Stimulated activated CD4-positive, alpha-beta T cell treated with anti-CD3 and anti-CD28 coated beads, Interleukin-1b, Interleukin-23, amount 100 ng/mL, for 1 hour (primary cell): Measurements from ENCODE around the gene TFCP2L1.
"Not testable (repeated sequence)": the region's sequence is repeated elsewhere in the genome, so short reads cannot be mapped to it uniquely, and the experiment has no call there.

ENCODE experiments used
- DNase-seq, 2 donors: peaks; one replicate each; pipeline ENCODE4 v3.0.0-alpha.2; 2020; ENCODE audit warnings: low read depth in 2 of 2

Gene TFCP2L1

GRCh38 chr2:121284463-121285449 is at the start of gene TFCP2L1:
TFCP2L1 (minus strand) TSS chr2:121285202; CDS start chr2:121285109, 93 bp downstream.
- no peak for DNase-seq

GRCh38 chr2:121333834-121334558 is 49.0 kb upstream of the TFCP2L1 start:
- no peak for DNase-seq

DNA sequence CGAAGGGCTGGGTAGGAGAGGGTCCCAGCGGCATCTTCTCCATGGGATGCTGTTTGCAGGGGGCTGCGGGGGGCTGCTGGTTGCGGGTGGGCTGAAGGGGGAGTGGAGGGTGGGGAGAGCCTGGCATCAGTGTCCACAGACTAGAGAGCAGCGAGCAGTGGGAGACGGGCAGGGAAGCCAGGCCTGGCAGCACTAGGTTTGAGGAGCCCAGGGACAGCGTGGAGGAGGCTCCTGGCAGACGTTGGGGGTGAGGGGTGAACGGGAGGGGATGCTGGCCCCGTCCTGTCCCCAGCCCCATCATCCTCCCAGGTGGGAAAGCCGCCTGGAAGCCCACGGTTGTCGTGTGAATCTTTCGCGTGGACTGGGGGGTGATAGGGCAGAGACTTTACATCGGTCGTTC is 48.2 kb upstream of the TFCP2L1 start:
- no peak for DNase-seq

DNA sequence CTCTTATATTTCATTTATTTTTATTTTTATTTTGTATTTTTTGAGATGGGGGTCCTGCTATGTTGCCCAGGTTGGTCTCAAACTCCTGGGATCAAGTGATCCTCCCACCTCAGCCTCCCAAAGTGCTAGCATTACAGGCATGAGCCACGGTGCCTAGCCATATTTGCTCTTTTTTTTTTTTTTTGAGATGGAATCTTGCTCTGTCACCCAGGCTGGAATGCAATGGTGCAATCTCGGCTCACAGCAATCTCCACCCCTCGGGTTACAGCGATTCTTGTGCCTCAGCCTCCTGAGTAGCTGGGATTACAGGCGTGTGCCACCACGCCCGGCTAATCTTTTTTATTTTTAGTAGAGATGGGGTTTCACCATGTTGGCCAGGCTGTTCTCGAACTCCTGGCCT is 46.3 kb upstream of the TFCP2L1 start:
- DNase-seq, result not testable (repeated sequence)

DNA sequence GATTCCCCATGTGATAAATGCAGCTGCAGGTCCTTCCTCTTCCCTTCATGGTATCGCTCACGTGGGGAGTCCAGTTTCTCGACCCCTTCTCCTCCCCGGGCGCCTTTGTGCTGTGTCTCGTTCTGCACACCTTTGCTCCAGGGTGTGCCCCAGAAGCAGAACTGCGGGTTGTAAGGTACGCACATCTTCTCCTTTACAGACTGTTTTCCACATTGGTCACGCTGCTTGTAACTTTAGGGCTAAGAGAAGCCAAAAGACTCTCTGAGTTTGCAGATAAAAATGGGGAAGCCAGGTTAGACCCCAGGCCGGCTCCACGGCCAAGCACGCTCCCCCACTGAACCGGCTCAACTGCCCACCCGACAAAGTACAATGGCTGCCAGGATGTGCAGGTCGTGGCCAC is 45.9 kb upstream of the TFCP2L1 start:
- DNase-seq, result no peak

- DNase-seq, result no peak
Observed at GRCh38 chr2:121329786-121330185, 44.8 kb upstream of the TFCP2L1 start.

- no peak for DNase-seq
Observed at GRCh38 chr2:121326628-121327027, 41.6 kb upstream of the TFCP2L1 start.

GRCh38 chr2:121324601-121325000 is 39.6 kb upstream of the TFCP2L1 start:
- no peak for DNase-seq

DNA sequence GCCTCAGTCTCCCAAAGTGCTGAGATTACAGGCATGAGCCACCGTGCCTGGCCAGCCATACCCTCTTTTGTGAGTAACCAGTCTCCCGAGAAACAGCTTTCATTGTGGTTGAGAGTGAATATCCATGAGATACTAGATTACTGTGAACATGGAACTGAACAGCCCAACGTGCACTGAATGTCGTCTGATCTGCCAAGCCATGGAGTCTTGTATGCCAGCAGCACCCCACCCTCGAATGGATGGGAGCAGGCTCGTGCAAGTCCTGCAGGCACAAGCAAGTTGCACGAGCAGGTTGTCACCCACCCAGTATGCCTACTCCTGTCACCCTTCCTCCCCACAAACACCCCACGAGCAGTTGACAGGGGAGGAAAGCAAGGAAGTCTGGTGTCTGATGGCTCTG is 36.5 kb upstream of the TFCP2L1 start:
- DNase-seq, result no peak

GRCh38 chr2:121319941-121320340 is 34.9 kb upstream of the TFCP2L1 start:
- DNase-seq, result no peak

GRCh38 chr2:121316986-121317385 is 32.0 kb upstream of the TFCP2L1 start:
- DNase-seq, result no peak

DNA sequence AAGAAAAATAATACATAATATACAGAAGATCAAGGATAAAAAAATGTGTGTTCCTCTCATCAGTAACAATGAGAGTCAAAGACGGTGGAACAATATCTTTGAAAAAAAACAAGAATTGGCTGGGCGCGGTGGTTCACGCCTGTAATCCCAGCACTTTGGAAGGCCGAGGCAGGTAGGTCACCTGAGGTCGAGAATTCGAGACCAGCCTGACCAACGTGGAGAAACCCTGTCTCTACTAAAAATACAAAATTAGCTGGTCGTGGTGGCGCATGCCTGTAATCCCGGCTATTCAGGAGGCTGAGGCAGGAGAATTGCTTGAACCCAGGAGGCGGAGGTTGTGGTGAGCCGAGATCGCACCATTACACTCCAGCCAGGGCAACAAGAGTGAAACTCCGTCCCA is 28.7 kb upstream of the TFCP2L1 start:
- not testable (repeated sequence) for DNase-seq

DNA sequence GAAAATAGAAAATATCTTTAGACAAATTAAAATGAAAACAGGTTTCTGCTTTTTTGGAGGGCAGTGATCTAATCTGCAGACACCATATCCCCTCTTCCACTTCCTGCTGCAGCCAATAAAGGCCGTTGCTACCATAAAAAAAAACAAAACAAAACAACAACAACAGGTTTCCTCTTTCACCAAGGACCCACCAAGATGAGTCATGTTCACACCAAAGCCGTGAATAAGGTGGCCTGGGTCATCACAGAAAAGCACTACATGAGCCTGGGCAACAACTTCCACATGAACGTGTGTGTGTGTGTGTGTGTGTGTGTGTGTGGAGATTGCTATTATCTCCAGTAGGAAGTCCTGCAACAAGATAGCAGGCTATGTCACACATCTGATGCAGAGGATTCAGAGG is 24.8 kb upstream of the TFCP2L1 start:
- no peak for DNase-seq

- no peak for DNase-seq
Observed at GRCh38 chr2:121309323-121309722, 24.3 kb upstream of the TFCP2L1 start.

GRCh38 chr2:121307048-121307447 is 22.0 kb upstream of the TFCP2L1 start:
- DNase-seq, result no peak

GRCh38 chr2:121304941-121305340 is 19.9 kb upstream of the TFCP2L1 start:
- DNase-seq, result no peak

- DNase-seq, result no peak
Observed at GRCh38 chr2:121303531-121304263, 18.7 kb upstream of the TFCP2L1 start.

- DNase-seq, result not testable (repeated sequence)
Observed at GRCh38 chr2:121301190-121301589, 16.2 kb upstream of the TFCP2L1 start.

DNA sequence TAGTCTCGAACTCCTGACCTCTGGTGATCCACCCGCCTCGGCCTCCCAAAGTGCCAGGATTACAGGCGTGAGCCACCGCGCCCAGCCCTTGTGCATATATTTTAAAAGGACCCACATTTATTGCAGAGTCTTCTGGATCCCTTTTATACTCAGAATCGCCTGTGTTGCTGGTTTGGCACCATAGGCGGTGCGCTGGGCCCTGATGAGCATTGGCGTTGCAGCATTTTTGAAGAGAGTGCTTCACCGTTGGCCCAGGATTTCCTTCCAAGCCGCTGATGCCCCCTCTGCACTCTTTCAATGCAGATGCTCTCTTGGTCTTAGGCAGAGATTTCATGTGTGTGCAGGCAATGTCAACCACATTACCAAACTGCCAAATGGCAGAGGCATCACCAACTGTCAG is 13.5 kb upstream of the TFCP2L1 start:
- no peak for DNase-seq

GRCh38 chr2:121297866-121298265 is 12.9 kb upstream of the TFCP2L1 start:
- not testable (repeated sequence) for DNase-seq

GRCh38 chr2:121297217-121297830 is 12.3 kb upstream of the TFCP2L1 start:
- no peak for DNase-seq
